Chondrocyte (in vitro differentiated cells): ENCODE results near the gene DHDH. TPM values are rescaled to one million over a fixed set of nuclear protein-coding genes. Genes with fewer than 3 reads are reported as not detected.

ENCODE experiments used
- DNase-seq: peaks from one replicate; pipeline ENCODE4 v3.0.0; 2021; ENCODE audit warnings: mixed read lengths, low spot score
- H3K27ac Mint-ChIP-seq: one replicate; pipeline ENCODE4 v1.8.0; 2021; ENCODE audit warnings: mild to moderate bottlenecking, moderate library complexity, mixed read lengths; ENCODE audit not compliant: unreplicated experiment
- H3K27me3 Mint-ChIP-seq: 2 replicates; pipeline ENCODE4 v1.8.0; 2021; ENCODE audit warnings: low read depth, mixed read lengths
- H3K36me3 Mint-ChIP-seq: 2 replicates; pipeline ENCODE4 v1.8.0; 2021; ENCODE audit warnings: low read depth, mixed read lengths
- H3K4me1 Mint-ChIP-seq: 2 replicates; pipeline ENCODE4 v1.8.0; 2021; ENCODE audit warnings: low read depth, mild to moderate bottlenecking, mixed read lengths
- H3K4me3 Mint-ChIP-seq: one replicate; pipeline ENCODE4 v1.8.0; 2021; ENCODE audit warnings: mild to moderate bottlenecking, moderate library complexity, mixed read lengths; ENCODE audit not compliant: unreplicated experiment
- H3K9me3 Mint-ChIP-seq: 2 replicates; pipeline ENCODE4 v1.8.0; 2021; ENCODE audit warnings: low read depth, mixed read lengths
- CTCF ChIP-seq: fragments of 200-600 bp; sonication (generic); IDR thresholded peaks from 2 replicates; pipeline ENCODE4 v1.5.0; 2021; ENCODE audit warnings: antibody characterized with exemption, mild to moderate bottlenecking, moderate library complexity
- total RNA-seq: library from RNA; stranded (reverse); gene quantifications from 3 replicates; pipeline ENCODE4 v1.2.1, GENCODE V29; 2021

The DHDH gene
- total RNA-seq, 1 donor from 2014 or later: not detected

GRCh38 chr19:48958006-48958405 lies 24.5 kb downstream of the DHDH start:
- TF ChIP-seq CTCF: no peak
- H3K27ac Mint-ChIP-seq: peak overlapping the region; percentile 17
- DNase-seq: no peak
- H3K9me3 Mint-ChIP-seq: no peaks in the 10 kb centered on the region
- peaks cover 13% of the 10 kb centered on the region for H3K36me3 Mint-ChIP-seq
- H3K4me3 Mint-ChIP-seq: no peak overlapping the region
- H3K27me3 Mint-ChIP-seq: no peaks in the 10 kb centered on the region
- H3K4me1 Mint-ChIP-seq: peaks cover 37% of the 10 kb centered on the region

GRCh38 chr19:48959341-48960239 lies 26.1 kb downstream of the DHDH start:
- no peaks in the 10 kb centered on the region for H3K9me3 Mint-ChIP-seq
- no peak for DNase-seq
- no peak overlapping the region for H3K27ac Mint-ChIP-seq
- TF ChIP-seq CTCF: no peak
- H3K4me1 Mint-ChIP-seq: peaks cover 49% of the 10 kb centered on the region
- H3K27me3 Mint-ChIP-seq: no peaks in the 10 kb centered on the region
- no peak overlapping the region for H3K4me3 Mint-ChIP-seq
- H3K36me3 Mint-ChIP-seq: peaks cover 13% of the 10 kb centered on the region

- peaks cover 47% of the 10 kb centered on the region for H3K4me1 Mint-ChIP-seq
- peak overlapping the region; percentile 96 for H3K27ac Mint-ChIP-seq
- no peak for TF ChIP-seq CTCF
- no peak overlapping the region for H3K4me3 Mint-ChIP-seq
- no peaks in the 10 kb centered on the region for H3K27me3 Mint-ChIP-seq
- H3K9me3 Mint-ChIP-seq: no peaks in the 10 kb centered on the region
- H3K36me3 Mint-ChIP-seq: peaks cover 17% of the 10 kb centered on the region
- peak; percentile 87 for DNase-seq
Measured at GRCh38 chr19:48961051-48961649, 27.7 kb downstream of the DHDH start.

- no peak overlapping the region for H3K4me3 Mint-ChIP-seq
Measured at GRCh38 chr19:48961673-48962028, 28.2 kb downstream of the DHDH start.

More at GRCh38 chr19:48961673-48962028, 28.2 kb downstream of the DHDH start:
- Mint-ChIP-seq H3K4me1 (peaks cover 49% of the 10 kb centered on the region), H3K9me3 (no peaks in the 10 kb centered on the region), H3K27ac (peak overlapping the region; percentile 96), H3K27me3 (no peaks in the 10 kb centered on the region), H3K36me3 (peaks cover 20% of the 10 kb centered on the region)
- TF ChIP-seq CTCF: no peak
- no peak for DNase-seq
